Ovary (tissue), 9 donors: ENCODE measurements around the gene CACHD1. TPM values are rescaled to one million over a fixed set of nuclear protein-coding genes. Genes with fewer than 3 reads are reported as not detected.

Experiments
- DNase-seq, 5 donors: peaks; one replicate each; pipeline ENCODE4 v3.0.0-alpha.2; 2019 to 2020
- H3K27ac ChIP-seq, 2 donors: fragments of 200-600 bp; one replicate each; pipeline versions ENCODE4 v1.5.1 to v1.8.0; 2019 to 2022
- H3K27me3 ChIP-seq: fragments of 200-600 bp; one replicate; pipeline ENCODE4 v1.8.0; 2022
- H3K36me3 ChIP-seq: fragments of 200-600 bp; sonication (generic); one replicate; pipeline ENCODE4 v1.5.1; 2019
- H3K4me1 ChIP-seq: one replicate; pipeline ENCODE4 v1.8.1; 2013; ENCODE audit warnings: mild to moderate bottlenecking, moderate library complexity; ENCODE audit not compliant: insufficient read depth
- H3K4me3 ChIP-seq: fragments of 200-600 bp; sonication (generic); one replicate; pipeline ENCODE4 v1.5.1; 2017
- H3K9me3 ChIP-seq, 2 donors: fragments of 200-600 bp in 1 of 2; sonication (generic) in 1 of 2; one replicate each; pipeline versions ENCODE4 v1.5.1 to v1.8.1; 2013 to 2019; ENCODE audit warnings: mild to moderate bottlenecking in 1 of 2, moderate library complexity in 1 of 2
- EP300 ChIP-seq: sonication (generic); formaldehyde crosslinking; IDR thresholded peaks from one replicate; pipeline ENCODE4 v1.6.1; 2017; ENCODE audit warnings: antibody characterized with exemption
- POLR2A ChIP-seq: fragments of 450-650 bp; IDR thresholded peaks from one replicate; pipeline ENCODE4 v1.6.1; 2017; ENCODE audit warnings: antibody characterized with exemption, mild to moderate bottlenecking, moderate library complexity
- WGBS, 3 donors: extraction: QIAGEN DNeasy Blood & Tissue Kit in 1 of 3; methylation state at CpG; one replicate each; pipeline versions ENCODE4 v1.1.5 to v1.1.7; 2013 to 2017; 5-methylcytosine and 5-hydroxymethylcytosine counted together
- intact Hi-C, 4 donors: fragments of 100-400 bp; cut with DNase I; formaldehyde crosslinking; loops; one replicate each; pipeline versions ENCODE4 v1.11.0 to v1.15.1; 2022 to 2023
- polyA plus RNA-seq, 2 donors: library from polyadenylated mRNA; stranded (reverse); fragments of 200-250 nt in 1 of 2; fragments of 350-450 nt in 1 of 2; fragmentation: Illumina TruSeq in 1 of 2; extraction: RNeasy Lipid Tissue Mini Kit (QIAGEN cat#74804) in 1 of 2; gene quantifications; one replicate each; pipeline ENCODE4 v1.2.3, GENCODE V29; 2013 to 2014
- total RNA-seq, 7 donors: library from RNA; depleted of rRNA in 2 of 7; stranded (reverse); fragments of >200 nt in 2 of 7; fragmentation: NEBNext Ultra II Directional in 3 of 7; extraction: Animal tissue kit (Norgen Biotek cat#: 25700) in 3 of 7; gene quantifications; one replicate each; pipeline versions ENCODE4 v1.1.0 to v1.2.4, GENCODE V29; 2016 to 2023
- TF ChIP-seq, protein P1 (sequence below), 3 donors: fragments of 450-650 bp in 2 of 3; fragments of 200-600 bp in 1 of 3; IDR thresholded peaks; one replicate each; pipeline versions ENCODE4 v1.5.1 to v1.8.0; 2016 to 2022; ENCODE audit warnings: antibody characterized with exemption in 3 of 3, mild to moderate bottlenecking in 1 of 3
- donor health status: DM: no; HTN: no; CAD: no; lungs with moderate emphysema.
- donor health status: DM: no; HTN: no; CAD: no.
- donor health status: Bipolar disorder and iron deficiency.
- donor health status: DM: yes; HTN: yes; CAD: no.
- donor health status: DM: no; HTN: no; CAD: no.
- donor health status: DM: yes; HTN: yes; CAD: no.

The CACHD1 gene
- total and polyA plus RNA-seq, 9 donors, result 17.0 to 33.1 (median 23.2) TPM

DNA sequence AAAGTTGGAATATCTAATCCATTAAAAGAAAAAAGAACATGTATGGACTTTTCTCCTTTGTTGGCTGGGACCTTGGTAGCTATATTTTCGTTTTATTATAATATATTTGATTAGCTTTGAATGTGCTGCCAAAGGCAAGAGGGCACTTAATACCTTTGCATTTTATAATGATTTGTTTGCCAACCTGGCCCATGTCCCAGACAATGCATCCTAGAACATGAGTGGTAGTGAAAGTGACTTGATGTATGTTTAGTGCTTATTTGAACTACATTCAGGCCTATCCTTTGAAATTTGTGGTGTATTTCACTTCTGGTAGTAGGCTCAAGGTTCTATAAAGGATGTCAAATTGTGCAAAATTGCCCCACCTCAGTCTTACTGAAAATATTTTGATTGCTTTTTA lies 25.9 kb downstream of the CACHD1 start:
- Histone ChIP-seq H3K4me3 (no peak overlapping the region), H3K36me3 (no peaks in the 10 kb centered on the region), H3K27me3 (no peaks in the 10 kb centered on the region), H3K4me1 (peaks cover 19% of the 10 kb centered on the region), H3K27ac (no peak overlapping the region), H3K9me3 (no peaks in the 10 kb centered on the region)
- TF ChIP-seq, protein P1, sequence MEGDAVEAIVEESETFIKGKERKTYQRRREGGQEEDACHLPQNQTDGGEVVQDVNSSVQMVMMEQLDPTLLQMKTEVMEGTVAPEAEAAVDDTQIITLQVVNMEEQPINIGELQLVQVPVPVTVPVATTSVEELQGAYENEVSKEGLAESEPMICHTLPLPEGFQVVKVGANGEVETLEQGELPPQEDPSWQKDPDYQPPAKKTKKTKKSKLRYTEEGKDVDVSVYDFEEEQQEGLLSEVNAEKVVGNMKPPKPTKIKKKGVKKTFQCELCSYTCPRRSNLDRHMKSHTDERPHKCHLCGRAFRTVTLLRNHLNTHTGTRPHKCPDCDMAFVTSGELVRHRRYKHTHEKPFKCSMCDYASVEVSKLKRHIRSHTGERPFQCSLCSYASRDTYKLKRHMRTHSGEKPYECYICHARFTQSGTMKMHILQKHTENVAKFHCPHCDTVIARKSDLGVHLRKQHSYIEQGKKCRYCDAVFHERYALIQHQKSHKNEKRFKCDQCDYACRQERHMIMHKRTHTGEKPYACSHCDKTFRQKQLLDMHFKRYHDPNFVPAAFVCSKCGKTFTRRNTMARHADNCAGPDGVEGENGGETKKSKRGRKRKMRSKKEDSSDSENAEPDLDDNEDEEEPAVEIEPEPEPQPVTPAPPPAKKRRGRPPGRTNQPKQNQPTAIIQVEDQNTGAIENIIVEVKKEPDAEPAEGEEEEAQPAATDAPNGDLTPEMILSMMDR (IDR thresholded peaks at IDR 0.05), result no peak
- no peak for TF ChIP-seq EP300
- TF ChIP-seq POLR2A, result no peak
- intact Hi-C loops, result no loop called here
- DNase-seq, result no peak
- WGBS, 3 donors, result 63 to 76% (median 67%) methylated on average over 1 of the region's 1 CpG

DNA sequence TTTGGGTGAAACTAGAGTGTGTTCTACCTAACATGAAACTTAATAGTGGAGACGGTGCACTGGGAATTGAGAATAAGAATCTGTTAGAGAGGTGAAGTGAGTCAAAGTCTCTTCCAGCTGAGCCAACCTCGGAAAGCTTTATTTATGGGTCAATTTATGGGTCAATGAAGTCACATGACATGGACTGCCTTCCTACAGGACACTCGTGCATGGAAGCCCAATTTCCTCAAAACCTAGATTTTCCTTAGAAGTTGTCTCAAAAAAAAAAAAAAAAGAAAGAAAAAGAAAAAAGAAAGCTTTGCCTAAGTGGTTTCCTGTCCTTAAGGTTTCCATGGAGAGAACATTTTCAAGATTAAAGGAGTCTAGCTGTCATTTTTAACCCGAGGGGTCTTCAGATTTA lies 26.7 kb downstream of the CACHD1 start:
- no peaks in the 10 kb centered on the region for H3K9me3 ChIP-seq
- TF ChIP-seq, protein P1 (IDR thresholded peaks at IDR 0.05), result no peak
- TF ChIP-seq POLR2A (no peak), EP300 (no peak)
- intact Hi-C loops, result no loop called here
- peaks cover 19% of the 10 kb centered on the region for H3K4me1 ChIP-seq
- 52 to 77% (median 57%) methylated on average over 4 of the region's 4 CpGs for whole genome bisulfite sequencing, 3 donors
- no peak overlapping the region for H3K4me3 ChIP-seq
- DNase-seq, result no peak
- H3K27me3 ChIP-seq, result no peaks in the 10 kb centered on the region
- no peak overlapping the region for H3K27ac ChIP-seq
- no peaks in the 10 kb centered on the region for H3K36me3 ChIP-seq

DNA sequence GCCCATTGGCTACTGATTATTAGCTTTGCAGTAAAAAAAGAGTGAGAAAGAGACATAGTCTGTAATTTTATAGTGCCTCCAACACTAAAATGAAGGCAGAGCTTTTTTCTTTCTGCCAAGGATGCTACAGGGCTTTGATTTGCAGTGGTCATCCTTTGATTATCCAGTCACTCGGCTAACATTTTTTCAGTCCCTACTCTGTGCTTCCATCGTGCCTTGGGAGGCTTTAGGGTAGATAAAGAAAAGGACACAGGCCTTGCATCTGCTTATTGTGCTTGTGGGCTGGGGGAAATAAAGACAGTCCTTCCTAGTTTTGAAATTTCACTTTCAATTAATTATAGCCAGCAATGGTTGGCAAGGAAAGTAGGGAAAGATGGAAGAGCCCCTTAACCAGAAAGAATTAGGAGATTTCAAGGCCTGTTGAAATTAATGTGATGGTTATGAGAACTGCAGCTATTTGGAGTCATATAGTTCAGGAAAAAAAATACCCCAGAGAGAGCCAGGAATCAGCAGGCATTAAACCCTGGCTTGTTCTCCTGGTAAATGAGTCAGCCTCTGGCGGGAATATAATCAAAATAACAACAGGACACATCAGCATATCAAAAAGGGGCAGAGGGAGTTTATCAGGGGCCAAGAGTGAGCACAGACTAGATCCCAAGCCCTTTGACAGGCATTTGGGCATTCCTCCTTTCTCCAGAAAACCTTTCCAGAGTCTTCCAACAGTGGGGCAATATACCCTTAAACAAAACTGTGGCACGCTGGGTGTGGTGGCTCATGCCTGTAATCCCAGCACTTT lies 27.4 kb downstream of the CACHD1 start:
- no peak for DNase-seq
- no peak overlapping the region for H3K27ac ChIP-seq
- no peaks in the 10 kb centered on the region for H3K9me3 ChIP-seq
- intact Hi-C loops, result no loop called here
- H3K4me1 ChIP-seq, result peaks cover 19% of the 10 kb centered on the region
- no peak overlapping the region for H3K4me3 ChIP-seq
- H3K36me3 ChIP-seq, result no peaks in the 10 kb centered on the region
- no peaks in the 10 kb centered on the region for H3K27me3 ChIP-seq
- 47 to 50% (median 48%) methylated on average over 4 of the region's 4 CpGs for WGBS, 3 donors
- TF ChIP-seq POLR2A (no peak), EP300 (no peak)
- TF ChIP-seq, protein P1 (IDR thresholded peaks at IDR 0.05), result no peak

DNA sequence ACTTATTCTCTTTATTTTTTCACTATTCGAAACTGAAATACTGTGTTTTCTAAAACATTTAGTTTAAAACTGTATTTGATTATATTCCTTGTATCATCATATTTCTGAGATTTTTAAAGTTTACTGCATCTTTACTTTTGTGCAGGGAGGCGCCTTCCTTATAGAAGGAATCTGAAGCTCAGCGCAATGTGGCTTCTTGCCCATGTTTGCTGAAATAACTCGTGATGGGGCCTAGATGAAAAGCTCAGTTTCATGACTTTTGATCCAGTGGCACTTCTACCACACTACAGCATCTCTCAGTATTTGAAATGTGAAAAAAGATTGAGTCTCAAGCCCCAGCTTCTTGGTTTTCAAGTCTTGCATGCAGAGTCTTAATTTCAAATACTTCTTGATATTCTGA lies 28.4 kb downstream of the CACHD1 start:
- Histone ChIP-seq H3K4me1 (peaks cover 19% of the 10 kb centered on the region), H3K27me3 (no peaks in the 10 kb centered on the region), H3K36me3 (no peaks in the 10 kb centered on the region), H3K4me3 (no peak overlapping the region), H3K27ac (no peak overlapping the region), H3K9me3 (no peaks in the 10 kb centered on the region)
- TF ChIP-seq, protein P1 (IDR thresholded peaks at IDR 0.05), result no peak
- TF ChIP-seq EP300 (no peak), POLR2A (no peak)
- 86 to 94% (median 88%) methylated on average over 4 of the region's 4 CpGs for WGBS, 3 donors
- intact Hi-C loops, result no loop called here
- DNase-seq, result no peak
